Measurements from ENCODE around the gene CPXM2. TPM values are rescaled to one million over a fixed set of nuclear protein-coding genes. Genes with fewer than 3 reads are reported as not detected.

Gene CPXM2
- polyA plus RNA-seq, 2 of the 4 experiments (the other 2 are of a cell fraction), result not detected

- TF ChIP-seq RCOR1 (IDR thresholded peaks at IDR 0.05; ENCODE audit: low read depth, low read length), result no peak
- TF ChIP-seq REST (IDR thresholded peaks at IDR 0.05), result no peak
- CTCF ChIA-PET, result interaction anchor here (1.0 to 2.1 kb wide), 6 partner anchors 9 to 62 kb away, joined by 3 to 7 read pairs (median 3); partner anchors contain the start of gene CPXM2
- Histone ChIP-seq H3K9me3 (peaks cover 6% of the 10 kb centered on the region; the same call in 2 of the 3 replicates), H3K4me3 (no peak overlapping the region), H3K27ac (no peak overlapping the region), H3K4me1 (no peaks in the 10 kb centered on the region), H3K4me2 (no peak overlapping the region)
- ATAC-seq (no peak; a peak in 1 of 6 replicates), DNase-seq (ENCODE audit: low read depth in 1 of 2, low spot score in 1 of 2) (no peak), FAIRE-seq (no peak)
- 44% methylated on average over 8 of the region's 10 CpGs for WGBS (ENCODE audit: missing lambda C conversion rate)
- POLR2A ChIA-PET, result no interaction called here
Measured at GRCh38 chr10:123904834-123905409, 13.3 kb upstream of the CPXM2 start.

GRCh38 chr10:123903621-123904020 is 12.0 kb upstream of the CPXM2 start:
- no peak for DNase-seq (ENCODE audit: low read depth in 1 of 2, low spot score in 1 of 2)
- H3K4me1 ChIP-seq, result no peaks in the 10 kb centered on the region
- TF ChIP-seq KDM1A (IDR thresholded peaks at IDR 0.05; ENCODE audit: low read depth) (no peak), NPAS2 (CRISPR knock-in tag; IDR thresholded peaks at IDR 0.05; ENCODE audit: borderline replicate concordance) (no peak), MAX (IDR thresholded peaks at IDR 0.05) (no peak), TP53 (CRISPR knock-in tag; IDR thresholded peaks at IDR 0.05) (no peak), REST (IDR thresholded peaks at IDR 0.05) (no peak)
- no peak overlapping the region for H3K4me2 ChIP-seq
- WGBS (ENCODE audit: missing lambda C conversion rate), result 3% methylated on average over 5 of the region's 5 CpGs
- CTCF ChIA-PET, result interaction anchor here (2.1 kb wide), 1 partner anchor 11 kb away, joined by 7 read pairs; the partner anchor contains the start of gene CPXM2
- H3K4me3 ChIP-seq, result no peak overlapping the region
- FAIRE-seq, result no peak
- H3K27ac ChIP-seq, result no peak overlapping the region
- no peak for ATAC-seq
- H3K9me3 ChIP-seq, result peaks cover 8% of the 10 kb centered on the region; the same call in 2 of the 3 replicates
- POLR2A ChIA-PET, result no interaction called here

- Histone ChIP-seq H3K9me3 (peaks cover 8% of the 10 kb centered on the region; the same call in 2 of the 3 replicates), H3K4me2 (no peak overlapping the region), H3K4me1 (no peaks in the 10 kb centered on the region), H3K4me3 (no peak overlapping the region), H3K27ac (no peak overlapping the region)
- CTCF ChIA-PET, result interaction anchor here (0.9 to 1.1 kb wide), 2 partner anchors 10 to 11 kb away, joined by 3 read pairs; no protein-coding TSS in a partner anchor
- POLR2A ChIA-PET, result no interaction called here
- no peak for ATAC-seq
- no peak for DNase-seq (ENCODE audit: low read depth in 1 of 2, low spot score in 1 of 2)
- no peak for FAIRE-seq
- WGBS (ENCODE audit: missing lambda C conversion rate), result 75% methylated on average over 4 of the region's 4 CpGs
- TF ChIP-seq EHF (CRISPR knock-in tag; IDR thresholded peaks at IDR 0.05) (no peak), EHMT2 (IDR thresholded peaks at IDR 0.05; ENCODE audit: low read depth) (no peak), ESRRA (IDR thresholded peaks at IDR 0.05; ENCODE audit: borderline replicate concordance, low read length) (no peak), ZSCAN20 (CRISPR knock-in tag; IDR thresholded peaks at IDR 0.05) (no peak), E2F6 (IDR thresholded peaks at IDR 0.05; ENCODE audit: borderline replicate concordance, low read depth) (no peak), HOXB13 (CRISPR knock-in tag; IDR thresholded peaks at IDR 0.05; ENCODE audit: low read depth) (no peak), ZFP36 (IDR thresholded peaks at IDR 0.05; ENCODE audit: borderline replicate concordance, partially characterized antibody) (no peak), HOXA7 (CRISPR knock-in tag; IDR thresholded peaks at IDR 0.05) (no peak), ATOH8 (CRISPR knock-in tag; IDR thresholded peaks at IDR 0.05; ENCODE audit: low read depth) (no peak), NFE2L2 (conservative IDR thresholded peaks at IDR 0.05; ENCODE audit: low read length) (no peak), HDAC2 (IDR thresholded peaks at IDR 0.05) (no peak), CTCF (IDR thresholded peaks at IDR 0.05) (no peak), PHF8 (IDR thresholded peaks at IDR 0.05; ENCODE audit: borderline replicate concordance, low read depth) (no peak), RFX5 (IDR thresholded peaks at IDR 0.05) (no peak), HES2 (IDR thresholded peaks at IDR 0.05) (no peak), RCOR1 (IDR thresholded peaks at IDR 0.05; ENCODE audit: low read depth, low read length) (no peak)
Measured at GRCh38 chr10:123901621-123902020, 10.0 kb upstream of the CPXM2 start.
